GM06990 (cell line): ENCODE results near the gene SCN1A.

ENCODE experiments used
- DNase-seq: peaks from one replicate; pipeline ENCODE4 v3.0.0-alpha.2; 2011; ENCODE audit not compliant: insufficient read length; ENCODE audit errors: extremely low read depth
- H3K27me3 ChIP-seq: replicated peaks from 2 replicates; pipeline ENCODE4 v1.6.0; 2011; ENCODE audit warnings: low read length; ENCODE audit not compliant: control insufficient read depth, insufficient read depth
- H3K36me3 ChIP-seq: 2 replicates; pipeline ENCODE4 v1.5.1; 2011; ENCODE audit warnings: low read length; ENCODE audit not compliant: control insufficient read depth, insufficient read depth
- H3K4me3 ChIP-seq: replicated peaks from 2 replicates; pipeline ENCODE4 v1.5.1; 2011; ENCODE audit warnings: low read depth, mild to moderate bottlenecking, control low read depth, low read length
- CTCF ChIP-seq: IDR thresholded peaks from 2 replicates; pipeline ENCODE4 v1.5.1; 2011; ENCODE audit warnings: low read length, control low read depth, mild to moderate bottlenecking, inconsistent platforms; ENCODE audit not compliant: insufficient read depth, poor library complexity, severe bottlenecking

SCN1A gene

GRCh38 chr2:165957030-165957675 lies 170.7 kb downstream of the SCN1A start:
- no peaks in the 10 kb centered on the region for H3K36me3 ChIP-seq
- DNase-seq: no peak
- TF ChIP-seq CTCF: no peak
- no peaks in the 10 kb centered on the region for H3K27me3 ChIP-seq
- H3K4me3 ChIP-seq: no peak overlapping the region

GRCh38 chr2:165953655-165954606 lies 173.9 kb downstream of the SCN1A start, which contains the start of gene TTC21B:
TTC21B (minus strand) TSS chr2:165953776; CDS start chr2:165953705, 71 bp downstream.
- Histone ChIP-seq H3K27me3 (no peaks in the 10 kb centered on the region), H3K4me3 (peak within 1 kb of the TSS; percentile 75), H3K36me3 (no peaks in the 10 kb centered on the region)
- peak; percentile 95 for DNase-seq
- TF ChIP-seq CTCF: peak; percentile 74

- no peak for TF ChIP-seq CTCF
- Histone ChIP-seq H3K4me3 (peak overlapping the region; percentile 75), H3K36me3 (no peaks in the 10 kb centered on the region), H3K27me3 (no peaks in the 10 kb centered on the region)
- DNase-seq: no peak
Observed at GRCh38 chr2:165953306-165953654, 174.5 kb downstream of the SCN1A start.

GRCh38 chr2:165952741-165953211 lies 175.0 kb downstream of the SCN1A start:
- Histone ChIP-seq H3K27me3 (no peaks in the 10 kb centered on the region), H3K4me3 (peak overlapping the region; percentile 75), H3K36me3 (no peaks in the 10 kb centered on the region)
- TF ChIP-seq CTCF: no peak
- no peak for DNase-seq

- H3K4me3 ChIP-seq: no peak overlapping the region
- no peaks in the 10 kb centered on the region for H3K27me3 ChIP-seq
- no peaks in the 10 kb centered on the region for H3K36me3 ChIP-seq
- no peak for DNase-seq
- TF ChIP-seq CTCF: no peak
Observed at GRCh38 chr2:165952085-165952484, 175.7 kb downstream of the SCN1A start.
